ENCODE data around the gene QSOX2.

- TF ChIP-seq, protein P1, sequence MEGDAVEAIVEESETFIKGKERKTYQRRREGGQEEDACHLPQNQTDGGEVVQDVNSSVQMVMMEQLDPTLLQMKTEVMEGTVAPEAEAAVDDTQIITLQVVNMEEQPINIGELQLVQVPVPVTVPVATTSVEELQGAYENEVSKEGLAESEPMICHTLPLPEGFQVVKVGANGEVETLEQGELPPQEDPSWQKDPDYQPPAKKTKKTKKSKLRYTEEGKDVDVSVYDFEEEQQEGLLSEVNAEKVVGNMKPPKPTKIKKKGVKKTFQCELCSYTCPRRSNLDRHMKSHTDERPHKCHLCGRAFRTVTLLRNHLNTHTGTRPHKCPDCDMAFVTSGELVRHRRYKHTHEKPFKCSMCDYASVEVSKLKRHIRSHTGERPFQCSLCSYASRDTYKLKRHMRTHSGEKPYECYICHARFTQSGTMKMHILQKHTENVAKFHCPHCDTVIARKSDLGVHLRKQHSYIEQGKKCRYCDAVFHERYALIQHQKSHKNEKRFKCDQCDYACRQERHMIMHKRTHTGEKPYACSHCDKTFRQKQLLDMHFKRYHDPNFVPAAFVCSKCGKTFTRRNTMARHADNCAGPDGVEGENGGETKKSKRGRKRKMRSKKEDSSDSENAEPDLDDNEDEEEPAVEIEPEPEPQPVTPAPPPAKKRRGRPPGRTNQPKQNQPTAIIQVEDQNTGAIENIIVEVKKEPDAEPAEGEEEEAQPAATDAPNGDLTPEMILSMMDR (IDR thresholded peaks at IDR 0.05), result no peak
- TF ChIP-seq POLR2A (IDR thresholded peaks at IDR 0.05), result no peak
These were observed 13.3 kb upstream of the QSOX2 start for GRCh38 chr9:136258786-136259516.

Data from body of pancreas (tissue), 4 donors.